ENCODE measurements around the gene N4BP2L2. TPM values are rescaled to one million over a fixed set of nuclear protein-coding genes. Genes with fewer than 3 reads are reported as not detected.

The N4BP2L2 gene
- total RNA-seq, 1 experiment from 2014 or later, result 61.4 TPM

DNA sequence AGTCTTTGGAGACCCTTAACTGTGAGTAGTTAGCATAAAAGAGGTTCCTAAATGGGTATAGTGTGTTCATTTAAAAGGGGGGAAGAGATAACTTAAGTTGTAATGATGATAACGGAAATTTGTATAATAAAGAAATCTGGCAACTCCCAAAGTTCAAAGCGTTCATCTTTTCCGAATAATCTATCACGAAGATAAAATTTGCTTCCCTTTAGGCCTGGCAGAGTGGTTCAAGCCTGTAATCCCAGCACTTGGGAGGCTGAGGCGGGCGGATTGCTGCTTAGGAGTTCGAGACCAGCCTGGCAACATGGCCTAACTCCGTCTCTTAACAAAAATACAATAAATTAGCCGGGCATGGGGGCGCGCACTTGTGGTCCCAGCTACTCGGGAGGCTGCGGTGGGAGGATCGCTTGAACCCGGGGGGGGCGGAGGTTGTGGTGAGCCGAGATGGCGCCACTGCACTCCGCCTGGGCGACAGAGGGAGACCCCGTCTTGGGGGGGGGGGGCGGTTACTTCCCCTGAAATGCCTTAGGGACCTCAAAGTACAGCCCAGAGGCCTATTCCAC lies 934 bp downstream of the N4BP2L2 start:
- Mint-ChIP-seq H3K9me3 (no peaks in the 10 kb centered on the region; a peak in 3 of 5 replicates), H3K27ac (peak overlapping the region; percentile 98 to 99 (median 99)), H3K4me3 (peak overlapping the region; percentile 96 to 97), H3K4me1 (peaks cover 22 to 23% of the 10 kb centered on the region in 2 experiments), H3K27me3 (ENCODE audit: low read depth) (no peaks in the 10 kb centered on the region), H3K36me3 (ENCODE audit: insufficient read depth in 1 of 3, low read depth in 3 of 3) (peaks cover 12 to 40% (median 34%) of the 10 kb centered on the region in 3 experiments; a peak in 6 of 7 replicates)
- no peaks in the 10 kb centered on the region for H3K9me3 ChIP-seq (ENCODE audit: control insufficient read depth, low read depth, low read length)
- no peak overlapping the region for H2BK15ac ChIP-seq (ENCODE audit: low read depth, low read length)
- H3K23ac ChIP-seq (ENCODE audit: insufficient read length, low read depth, low read length), result no peak overlapping the region
- H2AK5ac ChIP-seq (ENCODE audit: insufficient read length, low read length), result no peak overlapping the region
- peak overlapping the region; percentile 79 for H3K4me2 ChIP-seq (ENCODE audit: insufficient read depth, insufficient read length, low read length)
- H3K27ac ChIP-seq (ENCODE audit: insufficient read length, low read depth, low read length), result peak overlapping the region; percentile 84
- H2BK20ac ChIP-seq (ENCODE audit: low read depth, low read length, poor library complexity, severe bottlenecking), result no peak overlapping the region
- H3T11ph ChIP-seq (ENCODE audit: low read length), result no peak overlapping the region
- H4K8ac ChIP-seq (replicated peaks; ENCODE audit: insufficient read length, low read depth, low read length), result no peak overlapping the region
- H3K56ac ChIP-seq (ENCODE audit: insufficient read length, low read depth, low read length), result no peak overlapping the region
- no peaks in the 10 kb centered on the region for H3K79me1 ChIP-seq (ENCODE audit: insufficient read depth, low read depth, low read length, poor library complexity, severe bottlenecking)
- H3K9ac ChIP-seq (ENCODE audit: extremely low read depth, insufficient read length, low read length), result peak overlapping the region; percentile 87
- no peak overlapping the region for H2AFZ ChIP-seq (ENCODE audit: low read length)
- no peak overlapping the region for H4K91ac ChIP-seq (ENCODE audit: insufficient read length, low read depth, low read length)
- DNase-seq, result peak; percentile 29
- H2BK12ac ChIP-seq (ENCODE audit: insufficient read length, low read depth, low read length), result no peak overlapping the region
- no peak overlapping the region for H2BK120ac ChIP-seq (ENCODE audit: low read depth, low read length, poor library complexity, severe bottlenecking)
- H3K18ac ChIP-seq (ENCODE audit: insufficient read length, low read depth, low read length), result peak overlapping the region; percentile 64
- no peak overlapping the region for H2BK5ac ChIP-seq (ENCODE audit: insufficient read length, low read length)
- no peaks in the 10 kb centered on the region for H3K4me1 ChIP-seq (ENCODE audit: insufficient read depth, low read length)
- 100% methylated on average over 1 of the region's 22 CpGs for WGBS (ENCODE audit: extremely low coverage, insufficient read length, low lambda C conversion rate)
- peak overlapping the region; percentile 42 for H3K14ac ChIP-seq (ENCODE audit: insufficient read depth, low read length)
- H3K27me3 ChIP-seq (ENCODE audit: insufficient read depth, low read length), result no peaks in the 10 kb centered on the region
- H4K5ac ChIP-seq (ENCODE audit: insufficient read length, low read depth, low read length), result peak overlapping the region; percentile 9
- no peak overlapping the region for H3K4ac ChIP-seq (ENCODE audit: low read depth, low read length)
- TF ChIP-seq, protein P1, sequence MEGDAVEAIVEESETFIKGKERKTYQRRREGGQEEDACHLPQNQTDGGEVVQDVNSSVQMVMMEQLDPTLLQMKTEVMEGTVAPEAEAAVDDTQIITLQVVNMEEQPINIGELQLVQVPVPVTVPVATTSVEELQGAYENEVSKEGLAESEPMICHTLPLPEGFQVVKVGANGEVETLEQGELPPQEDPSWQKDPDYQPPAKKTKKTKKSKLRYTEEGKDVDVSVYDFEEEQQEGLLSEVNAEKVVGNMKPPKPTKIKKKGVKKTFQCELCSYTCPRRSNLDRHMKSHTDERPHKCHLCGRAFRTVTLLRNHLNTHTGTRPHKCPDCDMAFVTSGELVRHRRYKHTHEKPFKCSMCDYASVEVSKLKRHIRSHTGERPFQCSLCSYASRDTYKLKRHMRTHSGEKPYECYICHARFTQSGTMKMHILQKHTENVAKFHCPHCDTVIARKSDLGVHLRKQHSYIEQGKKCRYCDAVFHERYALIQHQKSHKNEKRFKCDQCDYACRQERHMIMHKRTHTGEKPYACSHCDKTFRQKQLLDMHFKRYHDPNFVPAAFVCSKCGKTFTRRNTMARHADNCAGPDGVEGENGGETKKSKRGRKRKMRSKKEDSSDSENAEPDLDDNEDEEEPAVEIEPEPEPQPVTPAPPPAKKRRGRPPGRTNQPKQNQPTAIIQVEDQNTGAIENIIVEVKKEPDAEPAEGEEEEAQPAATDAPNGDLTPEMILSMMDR (conservative IDR thresholded peaks at IDR 0.05), result no peak
- H4K20me1 ChIP-seq (ENCODE audit: control insufficient read depth, insufficient read depth, insufficient read length), result no peaks in the 10 kb centered on the region
- peaks cover 9% of the 10 kb centered on the region for H3K23me2 ChIP-seq (ENCODE audit: insufficient read length, low read depth, low read length, poor library complexity, severe bottlenecking)
- H3K79me2 ChIP-seq (ENCODE audit: insufficient read depth, low read length), result peaks cover 2% of the 10 kb centered on the region; the same call in 1 of the 2 replicates
